HEK293 (cell line): ENCODE measurements around the gene TAAR5.

Experiments
- CTCF ChIA-PET: fragments of 350-600 bp; formaldehyde crosslinking; extraction: SDS; loops from one replicate; lab custom pipeline; 2021; ENCODE audit warnings: antibody characterized with exemption; lab: Yijun Ruan, JAX
- POLR2A ChIA-PET: fragments of 300-600 bp; formaldehyde crosslinking; extraction: SDS; loops from one replicate; lab custom pipeline; 2020; ENCODE audit warnings: antibody characterized with exemption, inconsistent platforms; lab: Yijun Ruan, JAX
- H3K27ac ChIP-seq: fragments of 200-500 bp; sonication (Bioruptor generic); 2 replicates; pipeline ENCODE4 v1.5.1; 2014; ENCODE audit warnings: low read depth, low read length, control low read depth, inconsistent platforms; ENCODE audit errors: extremely low read depth
- H3K36me3 ChIP-seq, 2 experiments: fragments of 200-500 bp in 1 of 2; sonication (Bioruptor generic) in 1 of 2; 1 replicate in 1 of 2; 2 replicates in 1 of 2; pipeline ENCODE4 v1.5.1; 2014 to 2017; ENCODE audit warnings: inconsistent platforms in 2 of 2, low read length in 2 of 2; ENCODE audit not compliant: control insufficient read depth in 2 of 2, insufficient read depth in 1 of 2
- H3K4me1 ChIP-seq: fragments of 200-500 bp; sonication (Bioruptor generic); 2 replicates; pipeline ENCODE4 v1.5.1; 2014; ENCODE audit warnings: mild to moderate bottlenecking, low read length, inconsistent platforms; ENCODE audit not compliant: control insufficient read depth, insufficient read depth
- H3K4me3 ChIP-seq: 2 replicates; pipeline ENCODE4 v1.5.1; 2011; ENCODE audit warnings: low read depth, mild to moderate bottlenecking, control low read depth, low read length, moderate library complexity
- H3K9me3 ChIP-seq: fragments of 200-500 bp; sonication (Bioruptor generic); 2 replicates; pipeline ENCODE4 v1.5.1; 2014; ENCODE audit warnings: low read depth, low read length, inconsistent platforms; ENCODE audit not compliant: control insufficient read depth, insufficient read depth
- GLI2 ChIP-seq: fragments of 450-650 bp; formaldehyde crosslinking; IDR thresholded peaks from 2 replicates; pipeline ENCODE4; 2017; ENCODE audit warnings: missing biosample characterization, missing genetic modification characterization, low read depth, borderline replicate concordance
- HIC1 ChIP-seq: fragments of 450-650 bp; formaldehyde crosslinking; IDR thresholded peaks from 2 replicates; pipeline ENCODE4 v1.5.1; 2016; ENCODE audit warnings: missing biosample characterization, missing genetic modification characterization
- KLF16 ChIP-seq: fragments of 450-650 bp; formaldehyde crosslinking; IDR thresholded peaks from 2 replicates; pipeline ENCODE4 v1.5.1; 2017; ENCODE audit warnings: missing biosample characterization, missing genetic modification characterization
- KLF9 ChIP-seq: fragments of 450-650 bp; formaldehyde crosslinking; IDR thresholded peaks from 2 replicates; pipeline ENCODE4 v1.5.1; 2016; ENCODE audit warnings: missing biosample characterization, missing genetic modification characterization, low read depth
- OVOL3 ChIP-seq: fragments of 450-650 bp; formaldehyde crosslinking; IDR thresholded peaks from 2 replicates; pipeline ENCODE4 v1.5.1; 2016; ENCODE audit warnings: missing biosample characterization, missing genetic modification characterization
- PRDM1 ChIP-seq: fragments of 450-650 bp; formaldehyde crosslinking; IDR thresholded peaks from 2 replicates; pipeline ENCODE4; 2016; ENCODE audit warnings: missing biosample characterization, missing genetic modification characterization
- SETDB1 ChIP-seq: IDR thresholded peaks from one replicate; pipeline ENCODE4 v1.6.1; 2017; ENCODE audit warnings: mild to moderate bottlenecking, low read length, moderate library complexity, mixed read lengths; ENCODE audit not compliant: insufficient read length
- YY2 ChIP-seq: fragments of 450-650 bp; formaldehyde crosslinking; IDR thresholded peaks from 2 replicates; pipeline ENCODE4 v1.5.1; 2016; ENCODE audit warnings: missing biosample characterization, missing genetic modification characterization
- ZIC2 ChIP-seq: fragments of 450-650 bp; formaldehyde crosslinking; IDR thresholded peaks from 2 replicates; pipeline ENCODE4 v1.5.1; 2016; ENCODE audit warnings: missing biosample characterization, missing genetic modification characterization
- ZNF121 ChIP-seq: fragments of 450-650 bp; formaldehyde crosslinking; IDR thresholded peaks from 2 replicates; pipeline ENCODE4 v1.5.1; 2016; ENCODE audit warnings: missing biosample characterization, missing genetic modification characterization
- ZNF138 ChIP-seq: fragments of 450-650 bp; formaldehyde crosslinking; IDR thresholded peaks from 2 replicates; pipeline ENCODE4 v1.5.1; 2016; ENCODE audit warnings: missing biosample characterization, missing genetic modification characterization, borderline replicate concordance
- ZNF223 ChIP-seq: fragments of 450-650 bp; formaldehyde crosslinking; IDR thresholded peaks from 2 replicates; pipeline ENCODE4 v1.5.1; 2016; ENCODE audit warnings: missing biosample characterization, missing genetic modification characterization
- ZNF473 ChIP-seq: fragments of 450-650 bp; formaldehyde crosslinking; IDR thresholded peaks from 2 replicates; pipeline ENCODE4 v1.5.1; 2017; ENCODE audit warnings: missing biosample characterization, missing genetic modification characterization
- ZNF585B ChIP-seq: fragments of 450-650 bp; formaldehyde crosslinking; IDR thresholded peaks from 2 replicates; pipeline ENCODE4 v1.5.1; 2016; ENCODE audit warnings: missing biosample characterization, missing genetic modification characterization
- ZNF626 ChIP-seq: fragments of 450-650 bp; sonication (Bioruptor Pico); formaldehyde crosslinking; IDR thresholded peaks from 2 replicates; pipeline ENCODE4 v1.5.1; 2018; ENCODE audit warnings: missing biosample characterization, missing genetic modification characterization, inconsistent platforms
- ZNF645 ChIP-seq: fragments of 450-650 bp; formaldehyde crosslinking; IDR thresholded peaks from 2 replicates; pipeline ENCODE4; 2016; ENCODE audit warnings: missing biosample characterization, missing genetic modification characterization
- ZNF692 ChIP-seq: fragments of 450-650 bp; formaldehyde crosslinking; IDR thresholded peaks from 2 replicates; pipeline ENCODE4 v1.5.1; 2016; ENCODE audit warnings: missing biosample characterization, missing genetic modification characterization
- ZNF843 ChIP-seq: fragments of 450-650 bp; formaldehyde crosslinking; IDR thresholded peaks from 2 replicates; pipeline ENCODE4 v1.5.1; 2016; ENCODE audit warnings: missing biosample characterization, missing genetic modification characterization
- TF ChIP-seq, protein P1 (sequence below): fragments of 450-650 bp; formaldehyde crosslinking; IDR thresholded peaks from 2 replicates; pipeline ENCODE4 v1.5.1; 2017; ENCODE audit warnings: missing biosample characterization, missing genetic modification characterization
- TF ChIP-seq, protein P2 (sequence below): fragments of 450-650 bp; formaldehyde crosslinking; IDR thresholded peaks from 2 replicates; pipeline ENCODE4 v1.5.1; 2017; ENCODE audit warnings: missing biosample characterization, mild to moderate bottlenecking, missing genetic modification characterization, moderate library complexity
- TF ChIP-seq, protein P3 (sequence below): fragments of 450-650 bp; formaldehyde crosslinking; IDR thresholded peaks from 2 replicates; pipeline ENCODE4 v1.5.1; 2017; ENCODE audit warnings: missing biosample characterization, missing genetic modification characterization
- TF ChIP-seq, protein P4 (sequence below): fragments of 450-650 bp; formaldehyde crosslinking; IDR thresholded peaks from 2 replicates; pipeline ENCODE4 v1.5.1; 2016; ENCODE audit warnings: missing biosample characterization, missing genetic modification characterization

The TAAR5 gene

GRCh38 chr6:132623106-132623845 lies 33.7 kb upstream of the TAAR5 start:
- Histone ChIP-seq H3K4me3 (no peak overlapping the region), H3K4me1 (no peaks in the 10 kb centered on the region), H3K27ac (no peak overlapping the region), H3K9me3 (no peaks in the 10 kb centered on the region), H3K36me3 (no peaks in the 10 kb centered on the region)
- CTCF ChIA-PET = interaction anchor here (0.6 to 0.7 kb wide), 3 partner anchors 13 to 331 kb away, joined by 3 to 5 read pairs (median 4); no protein-coding TSS in a partner anchor
- POLR2A ChIA-PET = no interaction called here
- TF ChIP-seq, protein P1, sequence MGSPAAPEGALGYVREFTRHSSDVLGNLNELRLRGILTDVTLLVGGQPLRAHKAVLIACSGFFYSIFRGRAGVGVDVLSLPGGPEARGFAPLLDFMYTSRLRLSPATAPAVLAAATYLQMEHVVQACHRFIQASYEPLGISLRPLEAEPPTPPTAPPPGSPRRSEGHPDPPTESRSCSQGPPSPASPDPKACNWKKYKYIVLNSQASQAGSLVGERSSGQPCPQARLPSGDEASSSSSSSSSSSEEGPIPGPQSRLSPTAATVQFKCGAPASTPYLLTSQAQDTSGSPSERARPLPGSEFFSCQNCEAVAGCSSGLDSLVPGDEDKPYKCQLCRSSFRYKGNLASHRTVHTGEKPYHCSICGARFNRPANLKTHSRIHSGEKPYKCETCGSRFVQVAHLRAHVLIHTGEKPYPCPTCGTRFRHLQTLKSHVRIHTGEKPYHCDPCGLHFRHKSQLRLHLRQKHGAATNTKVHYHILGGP (tag by site-specific recombination) = no peak
- TF ChIP-seq ZNF223 (tag by site-specific recombination) (no peak), KLF16 (tag by site-specific recombination) (no peak), ZNF585B (no peak), OVOL3 (tag by site-specific recombination) (no peak), ZNF473 (tag by site-specific recombination) (no peak), ZNF843 (tag by site-specific recombination) (no peak), SETDB1 (no peak), ZNF645 (no peak), ZNF138 (tag by site-specific recombination) (no peak), GLI2 (no peak), ZNF692 (tag by site-specific recombination) (no peak)
- TF ChIP-seq, protein P2, sequence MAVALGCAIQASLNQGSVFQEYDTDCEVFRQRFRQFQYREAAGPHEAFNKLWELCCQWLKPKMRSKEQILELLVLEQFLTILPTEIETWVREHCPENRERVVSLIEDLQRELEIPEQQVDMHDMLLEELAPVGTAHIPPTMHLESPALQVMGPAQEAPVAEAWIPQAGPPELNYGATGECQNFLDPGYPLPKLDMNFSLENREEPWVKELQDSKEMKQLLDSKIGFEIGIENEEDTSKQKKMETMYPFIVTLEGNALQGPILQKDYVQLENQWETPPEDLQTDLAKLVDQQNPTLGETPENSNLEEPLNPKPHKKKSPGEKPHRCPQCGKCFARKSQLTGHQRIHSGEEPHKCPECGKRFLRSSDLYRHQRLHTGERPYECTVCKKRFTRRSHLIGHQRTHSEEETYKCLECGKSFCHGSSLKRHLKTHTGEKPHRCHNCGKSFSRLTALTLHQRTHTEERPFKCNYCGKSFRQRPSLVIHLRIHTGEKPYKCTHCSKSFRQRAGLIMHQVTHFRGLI = no peak

DNA sequence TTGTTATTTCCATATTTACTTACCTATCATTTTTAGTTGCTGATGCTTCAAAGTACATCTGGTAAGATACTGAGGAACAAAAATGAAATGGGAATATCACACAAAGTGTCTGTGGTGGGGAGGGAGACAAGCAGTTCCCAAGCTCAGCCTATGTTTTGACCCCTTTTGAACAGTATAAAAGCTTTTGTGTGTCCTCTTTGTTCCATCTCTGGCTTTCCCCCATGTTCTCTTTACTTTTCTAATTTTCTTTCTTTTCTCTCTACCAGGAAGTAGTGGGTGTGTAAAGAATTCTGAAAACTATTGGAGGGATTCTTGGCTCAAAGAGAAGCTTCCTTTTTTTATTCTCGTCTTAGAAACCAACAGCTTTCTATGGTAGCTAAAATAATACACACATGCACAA lies 27.1 kb upstream of the TAAR5 start:
- Histone ChIP-seq H3K4me3 (no peak overlapping the region), H3K9me3 (no peaks in the 10 kb centered on the region), H3K4me1 (no peaks in the 10 kb centered on the region), H3K36me3 (no peaks in the 10 kb centered on the region), H3K27ac (no peak overlapping the region)
- ChIA-PET CTCF (interaction anchor here (0.7 to 1.6 kb wide), 2 partner anchors 337 to 675 kb away, joined by 3 to 6 read pairs; no protein-coding TSS in a partner anchor), POLR2A (no interaction called here)
- TF ChIP-seq KLF9 (tag by site-specific recombination) (no peak), PRDM1 (tag by site-specific recombination) (no peak), YY2 (tag by site-specific recombination) (no peak), ZNF626 (tag by site-specific recombination) (no peak), ZIC2 (tag by site-specific recombination) (no peak), HIC1 (tag by site-specific recombination) (no peak), ZNF121 (tag by site-specific recombination) (no peak)
- TF ChIP-seq, protein P3, sequence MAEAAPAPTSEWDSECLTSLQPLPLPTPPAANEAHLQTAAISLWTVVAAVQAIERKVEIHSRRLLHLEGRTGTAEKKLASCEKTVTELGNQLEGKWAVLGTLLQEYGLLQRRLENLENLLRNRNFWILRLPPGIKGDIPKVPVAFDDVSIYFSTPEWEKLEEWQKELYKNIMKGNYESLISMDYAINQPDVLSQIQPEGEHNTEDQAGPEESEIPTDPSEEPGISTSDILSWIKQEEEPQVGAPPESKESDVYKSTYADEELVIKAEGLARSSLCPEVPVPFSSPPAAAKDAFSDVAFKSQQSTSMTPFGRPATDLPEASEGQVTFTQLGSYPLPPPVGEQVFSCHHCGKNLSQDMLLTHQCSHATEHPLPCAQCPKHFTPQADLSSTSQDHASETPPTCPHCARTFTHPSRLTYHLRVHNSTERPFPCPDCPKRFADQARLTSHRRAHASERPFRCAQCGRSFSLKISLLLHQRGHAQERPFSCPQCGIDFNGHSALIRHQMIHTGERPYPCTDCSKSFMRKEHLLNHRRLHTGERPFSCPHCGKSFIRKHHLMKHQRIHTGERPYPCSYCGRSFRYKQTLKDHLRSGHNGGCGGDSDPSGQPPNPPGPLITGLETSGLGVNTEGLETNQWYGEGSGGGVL (tag by site-specific recombination) = no peak
- TF ChIP-seq, protein P4, sequence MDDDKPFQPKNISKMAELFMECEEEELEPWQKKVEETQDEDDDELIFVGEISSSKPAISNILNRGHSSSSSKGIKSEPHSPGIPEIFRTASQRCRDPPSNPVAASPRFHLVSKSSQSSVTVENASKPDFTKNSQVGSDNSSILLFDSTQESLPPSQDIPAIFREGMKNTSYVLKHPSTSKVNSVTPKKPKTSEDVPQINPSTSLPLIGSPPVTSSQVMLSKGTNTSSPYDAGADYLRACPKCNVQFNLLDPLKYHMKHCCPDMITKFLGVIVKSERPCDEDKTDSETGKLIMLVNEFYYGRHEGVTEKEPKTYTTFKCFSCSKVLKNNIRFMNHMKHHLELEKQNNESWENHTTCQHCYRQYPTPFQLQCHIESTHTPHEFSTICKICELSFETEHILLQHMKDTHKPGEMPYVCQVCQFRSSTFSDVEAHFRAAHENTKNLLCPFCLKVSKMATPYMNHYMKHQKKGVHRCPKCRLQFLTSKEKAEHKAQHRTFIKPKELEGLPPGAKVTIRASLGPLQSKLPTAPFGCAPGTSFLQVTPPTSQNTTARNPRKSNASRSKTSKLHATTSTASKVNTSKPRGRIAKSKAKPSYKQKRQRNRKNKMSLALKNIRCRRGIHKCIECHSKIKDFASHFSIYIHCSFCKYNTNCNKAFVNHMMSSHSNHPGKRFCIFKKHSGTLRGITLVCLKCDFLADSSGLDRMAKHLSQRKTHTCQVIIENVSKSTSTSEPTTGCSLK (tag by site-specific recombination) = no peak
